Parathyroid adenoma (tissue), 2 donors: ENCODE results near the gene MBD2.
A peak's percentile ranks its signal among the peaks of the same experiment; 100 is the strongest.
"Not testable (repeated sequence)": the region's sequence is repeated elsewhere in the genome, so short reads cannot be mapped to it uniquely, and the experiment has no call there.

Source experiments
- H2AFZ ChIP-seq: fragments of 300-600 bp; sonication (generic); one replicate; pipeline ENCODE4 v1.7.0; 2017; ENCODE audit warnings: antibody characterized with exemption, mild to moderate bottlenecking
- H3K27ac ChIP-seq: fragments of 300-600 bp; sonication (generic); one replicate; pipeline ENCODE4 v1.7.0; 2017
- H3K27me3 ChIP-seq: fragments of 300-600 bp; sonication (generic); one replicate; pipeline ENCODE4 v1.7.0; 2017; ENCODE audit warnings: low read length; ENCODE audit not compliant: control insufficient read depth, insufficient read depth
- H3K36me3 ChIP-seq: fragments of 300-600 bp; sonication (generic); one replicate; pipeline ENCODE4 v1.7.0; 2017; ENCODE audit warnings: low read length; ENCODE audit not compliant: control insufficient read depth, insufficient read depth
- H3K4me1 ChIP-seq: fragments of 300-600 bp; sonication (generic); one replicate; pipeline ENCODE4 v1.7.0; 2017; ENCODE audit warnings: control low read depth
- H3K4me2 ChIP-seq: fragments of 300-600 bp; sonication (generic); one replicate; pipeline ENCODE4 v1.7.0; 2017; ENCODE audit warnings: low read length
- H3K4me3 ChIP-seq: fragments of 300-600 bp; sonication (generic); one replicate; pipeline ENCODE4 v1.7.0; 2017; ENCODE audit warnings: low read depth, low read length
- H3K79me2 ChIP-seq: fragments of 300-600 bp; sonication (generic); one replicate; pipeline ENCODE4 v1.7.0; 2017; ENCODE audit warnings: control low read depth
- H3K9ac ChIP-seq: fragments of 300-600 bp; sonication (generic); one replicate; pipeline ENCODE4 v1.7.0; 2017; ENCODE audit warnings: mild to moderate bottlenecking
- H3K9me3 ChIP-seq: fragments of 300-600 bp; sonication (generic); one replicate; pipeline ENCODE4 v1.7.0; 2017; ENCODE audit warnings: low read length; ENCODE audit not compliant: control insufficient read depth
- CTCF ChIP-seq: fragments of 300-600 bp; sonication (generic); IDR thresholded peaks from one replicate; pipeline ENCODE4 v1.7.0; 2017; ENCODE audit warnings: antibody characterized with exemption, mild to moderate bottlenecking
- donor health status: primary hyperparathyroidism.

MBD2 gene

GRCh38 chr18:54127759-54128378 is 96.6 kb downstream of the MBD2 start:
- Histone ChIP-seq H3K9ac (no peak overlapping the region), H3K4me3 (no peak overlapping the region), H3K4me2 (no peak overlapping the region), H2AFZ (no peak overlapping the region), H3K9me3 (no peaks in the 10 kb centered on the region), H3K27ac (no peak overlapping the region), H3K27me3 (no peaks in the 10 kb centered on the region), H3K79me2 (no peaks in the 10 kb centered on the region), H3K36me3 (no peaks in the 10 kb centered on the region), H3K4me1 (no peaks in the 10 kb centered on the region)
- no peak for TF ChIP-seq CTCF

GRCh38 chr18:54125429-54125828 is 99.0 kb downstream of the MBD2 start:
- H3K4me1 ChIP-seq, result no peaks in the 10 kb centered on the region
- H3K27me3 ChIP-seq, result no peaks in the 10 kb centered on the region
- no peaks in the 10 kb centered on the region for H3K36me3 ChIP-seq
- H3K4me2 ChIP-seq, result no peak overlapping the region
- H3K9ac ChIP-seq, result no peak overlapping the region
- no peak overlapping the region for H3K4me3 ChIP-seq
- no peaks in the 10 kb centered on the region for H3K9me3 ChIP-seq
- H2AFZ ChIP-seq, result no peak overlapping the region
- TF ChIP-seq CTCF, result no peak
- H3K27ac ChIP-seq, result no peak overlapping the region
- no peaks in the 10 kb centered on the region for H3K79me2 ChIP-seq

- H3K4me3 ChIP-seq, H3K36me3 ChIP-seq, H3K79me2 ChIP-seq, H3K9ac ChIP-seq, H3K9me3 ChIP-seq, H3K4me1 ChIP-seq, H2AFZ ChIP-seq, H3K27me3 ChIP-seq, H3K27ac ChIP-seq, H3K4me2 ChIP-seq: not testable (repeated sequence)
Measured at GRCh38 chr18:54123720-54124440, 100.6 kb downstream of the MBD2 start.

DNA sequence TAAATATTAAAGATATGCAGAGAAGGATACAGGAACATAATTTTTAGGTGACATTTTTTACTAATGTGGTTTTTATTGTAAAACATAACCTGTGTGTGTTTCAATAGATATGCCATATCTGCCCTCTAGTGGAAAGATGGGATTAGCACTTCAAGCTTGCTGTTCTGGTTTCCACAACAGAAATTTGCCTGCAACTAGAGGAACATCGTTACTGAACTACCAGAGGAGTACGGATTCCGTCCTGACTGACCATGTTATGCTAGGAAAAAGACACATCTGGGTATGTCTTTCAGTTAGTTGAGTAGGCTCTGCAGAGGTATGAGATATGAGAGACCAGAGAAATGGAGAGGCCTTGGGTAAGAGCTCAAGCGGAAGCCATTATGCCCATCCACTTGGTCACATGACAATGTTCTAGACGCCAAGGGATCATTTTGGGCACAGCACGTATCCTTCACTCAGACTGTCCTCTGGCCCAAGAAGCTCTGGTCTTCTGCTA is 104.9 kb downstream of the MBD2 start:
- Histone ChIP-seq H3K27me3 (no peaks in the 10 kb centered on the region), H3K27ac (no peak overlapping the region), H3K4me1 (no peaks in the 10 kb centered on the region), H3K79me2 (no peaks in the 10 kb centered on the region), H3K4me3 (no peak overlapping the region), H3K4me2 (peak overlapping the region; percentile 36), H3K9ac (no peak overlapping the region), H2AFZ (peak overlapping the region; percentile 39), H3K9me3 (no peaks in the 10 kb centered on the region), H3K36me3 (no peaks in the 10 kb centered on the region)
- peak; percentile 55 for TF ChIP-seq CTCF

GRCh38 chr18:54117853-54118773 is 106.4 kb downstream of the MBD2 start:
- Histone ChIP-seq H3K27ac (no peak overlapping the region), H3K9me3 (no peaks in the 10 kb centered on the region), H3K4me3 (no peak overlapping the region), H2AFZ (no peak overlapping the region), H3K79me2 (no peaks in the 10 kb centered on the region), H3K36me3 (no peaks in the 10 kb centered on the region), H3K4me2 (no peak overlapping the region), H3K27me3 (no peaks in the 10 kb centered on the region), H3K4me1 (no peaks in the 10 kb centered on the region), H3K9ac (no peak overlapping the region)
- TF ChIP-seq CTCF, result no peak
